Measurements from ENCODE around the gene TBX1. TPM values are rescaled to one million over a fixed set of nuclear protein-coding genes. Genes with fewer than 3 reads are reported as not detected.

TBX1 gene
- total RNA-seq, 1 donor from 2014 or later = 13.5 TPM

GRCh38 chr22:19807914-19808872 is 47.6 kb downstream of the TBX1 start:
- ATAC-seq (no peak), DNase-seq (peak; percentile 33)
- H3K36me3 ChIP-seq = peaks cover 6% of the 10 kb centered on the region
- H3K27ac ChIP-seq = no peak overlapping the region
- TF ChIP-seq CTCF (IDR thresholded peaks at IDR 0.05) = no peak
- no peaks in the 10 kb centered on the region for H3K9me3 ChIP-seq
- peaks cover 9% of the 10 kb centered on the region for H3K4me1 ChIP-seq
- intact Hi-C loops (cut with DNase I) = no loop called here
- H3K27me3 ChIP-seq (ENCODE audit: low read depth) = no peaks in the 10 kb centered on the region
- H3K4me3 ChIP-seq = no peak overlapping the region

GRCh38 chr22:19808873-19809478 is 48.4 kb downstream of the TBX1 start:
- intact Hi-C loops (cut with DNase I) = no loop called here

GRCh38 chr22:19809741-19810140 is 49.2 kb downstream of the TBX1 start:
- H3K36me3 ChIP-seq = peaks cover 6% of the 10 kb centered on the region
- no peaks in the 10 kb centered on the region for H3K27me3 ChIP-seq (ENCODE audit: low read depth)
- ATAC-seq = no peak
- no peaks in the 10 kb centered on the region for H3K9me3 ChIP-seq
- no peak overlapping the region for H3K27ac ChIP-seq
- intact Hi-C loops (cut with DNase I) = no loop called here
- TF ChIP-seq CTCF (IDR thresholded peaks at IDR 0.05) = no peak
- no peak for DNase-seq
- peaks cover 9% of the 10 kb centered on the region for H3K4me1 ChIP-seq
- H3K4me3 ChIP-seq = no peak overlapping the region

More at GRCh38 chr22:19808873-19809478, 48.4 kb downstream of the TBX1 start:
- peaks cover 9% of the 10 kb centered on the region for H3K4me1 ChIP-seq
- no peaks in the 10 kb centered on the region for H3K9me3 ChIP-seq
- H3K36me3 ChIP-seq = peaks cover 6% of the 10 kb centered on the region
- ATAC-seq (no peak), DNase-seq (peak; percentile 27)
- H3K27ac ChIP-seq = no peak overlapping the region
- TF ChIP-seq CTCF (IDR thresholded peaks at IDR 0.05) = no peak
- no peaks in the 10 kb centered on the region for H3K27me3 ChIP-seq (ENCODE audit: low read depth)
- no peak overlapping the region for H3K4me3 ChIP-seq

- Histone ChIP-seq H3K4me1 (peaks cover 9% of the 10 kb centered on the region), H3K27ac (no peak overlapping the region), H3K36me3 (peaks cover 6% of the 10 kb centered on the region), H3K27me3 (ENCODE audit: low read depth) (no peaks in the 10 kb centered on the region), H3K9me3 (no peaks in the 10 kb centered on the region), H3K4me3 (no peak overlapping the region)
- no peak for TF ChIP-seq CTCF (IDR thresholded peaks at IDR 0.05)
- intact Hi-C loops (cut with DNase I) = no loop called here
- DNase-seq (peak; percentile 36), ATAC-seq (no peak)
Measured at GRCh38 chr22:19810381-19811201, 50.0 kb downstream of the TBX1 start.

GRCh38 chr22:19811211-19811621 is 50.6 kb downstream of the TBX1 start:
- peak; percentile 34 for DNase-seq
- no peak for ATAC-seq

More at GRCh38 chr22:19811211-19811621, 50.6 kb downstream of the TBX1 start:
- TF ChIP-seq CTCF (IDR thresholded peaks at IDR 0.05) = no peak
- peaks cover 6% of the 10 kb centered on the region for H3K36me3 ChIP-seq
- peaks cover 5% of the 10 kb centered on the region for H3K4me1 ChIP-seq
- H3K9me3 ChIP-seq = no peaks in the 10 kb centered on the region
- H3K4me3 ChIP-seq = no peak overlapping the region
- intact Hi-C loops (cut with DNase I) = no loop called here
- no peaks in the 10 kb centered on the region for H3K27me3 ChIP-seq (ENCODE audit: low read depth)
- no peak overlapping the region for H3K27ac ChIP-seq

All from lower lobe of right lung (tissue), 2 donors.